ENCODE results near the gene ZCCHC7.

ZCCHC7 gene

GRCh38 chr9:37362430-37362829, 242.1 kb downstream of the ZCCHC7 start:
- no peak for TF ChIP-seq CTCF (conservative IDR thresholded peaks at IDR 0.05; ENCODE audit: low read depth)
- POLR2A ChIA-PET (ENCODE audit: low non-redundant PET), result no interaction called here
- H3K27ac ChIP-seq, result no peak overlapping the region
- CTCF ChIA-PET, result no interaction called here
- no peak for DNase-seq (ENCODE audit: low spot score)

- H3K27ac ChIP-seq, result no peak overlapping the region
- no peak for TF ChIP-seq CTCF (conservative IDR thresholded peaks at IDR 0.05; ENCODE audit: low read depth)
- ChIA-PET CTCF (no interaction called here), POLR2A (ENCODE audit: low non-redundant PET) (no interaction called here)
- no peak for DNase-seq (ENCODE audit: low spot score)
These were observed 242.8 kb downstream of the ZCCHC7 start for GRCh38 chr9:37363124-37363523.

- POLR2A ChIA-PET (ENCODE audit: low non-redundant PET), result no interaction called here
- TF ChIP-seq CTCF (conservative IDR thresholded peaks at IDR 0.05; ENCODE audit: low read depth), result no peak
- CTCF ChIA-PET, result interaction anchor here (0.6 kb wide), 2 partner anchors 259 to 563 kb away, joined by 3 to 4 read pairs; no protein-coding TSS in a partner anchor
These were observed 243.8 kb downstream of the ZCCHC7 start for GRCh38 chr9:37364136-37364535.

GRCh38 chr9:37364751-37365360, 244.5 kb downstream of the ZCCHC7 start:
- DNase-seq (ENCODE audit: low spot score), result no peak
- no peak for TF ChIP-seq CTCF (conservative IDR thresholded peaks at IDR 0.05; ENCODE audit: low read depth)
- ChIA-PET CTCF (interaction anchor here (0.6 kb wide), 1 partner anchor 260 kb away, joined by 4 read pairs; no protein-coding TSS in a partner anchor), POLR2A (ENCODE audit: low non-redundant PET) (no interaction called here)
- H3K27ac ChIP-seq, result no peak overlapping the region

More at GRCh38 chr9:37364136-37364535, 243.8 kb downstream of the ZCCHC7 start:
- H3K27ac ChIP-seq, result no peak overlapping the region
- no peak for DNase-seq (ENCODE audit: low spot score)

- ChIA-PET CTCF (no interaction called here), POLR2A (ENCODE audit: low non-redundant PET) (no interaction called here)
- DNase-seq (ENCODE audit: low spot score), result no peak
- no peak overlapping the region for H3K27ac ChIP-seq
- no peak for TF ChIP-seq CTCF (conservative IDR thresholded peaks at IDR 0.05; ENCODE audit: low read depth)
These were observed 249.3 kb downstream of the ZCCHC7 start for GRCh38 chr9:37369671-37370070.

GRCh38 chr9:37370282-37370681, 249.9 kb downstream of the ZCCHC7 start:
- CTCF ChIA-PET, result no interaction called here
- H3K27ac ChIP-seq, result no peak overlapping the region
- TF ChIP-seq CTCF (conservative IDR thresholded peaks at IDR 0.05; ENCODE audit: low read depth), result no peak
- POLR2A ChIA-PET (ENCODE audit: low non-redundant PET), result no interaction called here
- no peak for DNase-seq (ENCODE audit: low spot score)
